Renal pelvis (tissue), 4 donors: ENCODE data around the gene LGI2. TPM values are rescaled to one million over a fixed set of nuclear protein-coding genes. Genes with fewer than 3 reads are reported as not detected.
"Not testable (repeated sequence)": the region's sequence is repeated elsewhere in the genome, so short reads cannot be mapped to it uniquely, and the experiment has no call there.

Source experiments
- DNase-seq: peaks from one replicate; pipeline ENCODE4 v3.0.0-alpha.2; 2013
- polyA plus RNA-seq, 3 donors: library from polyadenylated mRNA; unstranded; fragments of 120-200 nt; gene quantifications; one replicate each; pipeline ENCODE4 v1.2.1, GENCODE V29; 2013; ENCODE audit not compliant: insufficient read length in 3 of 3

The LGI2 gene
- polyA plus RNA-seq, 3 donors, result 26.1 to 34.3 (median 34.1) TPM

GRCh38 chr4:25059791-25060190 lies 29.0 kb upstream of the LGI2 start:
- DNase-seq, result no peak

- no peak for DNase-seq
These were observed 28.1 kb upstream of the LGI2 start for GRCh38 chr4:25058796-25059195.

GRCh38 chr4:25057299-25057698 lies 26.6 kb upstream of the LGI2 start:
- no peak for DNase-seq

- not testable (repeated sequence) for DNase-seq
These were observed 21.3 kb upstream of the LGI2 start for GRCh38 chr4:25052037-25052436.

GRCh38 chr4:25051534-25051933 lies 20.8 kb upstream of the LGI2 start:
- no peak for DNase-seq

GRCh38 chr4:25050370-25051078 lies 19.8 kb upstream of the LGI2 start:
- no peak for DNase-seq

- DNase-seq, result no peak
These were observed 12.8 kb upstream of the LGI2 start for GRCh38 chr4:25043548-25043947.

- DNase-seq, result no peak
These were observed 2.8 kb upstream of the LGI2 start for GRCh38 chr4:25033526-25033925.

GRCh38 chr4:25032126-25032525 lies 1.4 kb upstream of the LGI2 start:
- DNase-seq, result no peak

GRCh38 chr4:25031077-25031621 lies 403 bp upstream of the LGI2 start:
- no peak for DNase-seq

GRCh38 chr4:25029479-25030276 lies 1.1 kb downstream of the LGI2 start:
- no peak for DNase-seq

- DNase-seq, result no peak
These were observed 1.9 kb downstream of the LGI2 start for GRCh38 chr4:25028851-25029250.

GRCh38 chr4:25022766-25023165 lies 8.0 kb downstream of the LGI2 start:
- no peak for DNase-seq

- no peak for DNase-seq
These were observed 9.5 kb downstream of the LGI2 start for GRCh38 chr4:25021216-25021615.

GRCh38 chr4:25020236-25020635 lies 10.5 kb downstream of the LGI2 start:
- DNase-seq, result no peak

- DNase-seq, result no peak
These were observed 11.2 kb downstream of the LGI2 start for GRCh38 chr4:25019501-25019900.

- DNase-seq, result no peak
These were observed 15.7 kb downstream of the LGI2 start for GRCh38 chr4:25015012-25015411.

- not testable (repeated sequence) for DNase-seq
These were observed 16.1 kb downstream of the LGI2 start for GRCh38 chr4:25014662-25014983.

- DNase-seq, result peak; percentile 92
These were observed 16.7 kb downstream of the LGI2 start for GRCh38 chr4:25013756-25014661.

- peak; percentile 76 for DNase-seq
These were observed 18.1 kb downstream of the LGI2 start for GRCh38 chr4:25012655-25013054.

GRCh38 chr4:25011135-25011866 lies 19.4 kb downstream of the LGI2 start:
- DNase-seq, result no peak
